Panc1 (cell line): ENCODE measurements around the gene HID1. TPM values are rescaled to one million over a fixed set of nuclear protein-coding genes. Genes with fewer than 3 reads are reported as not detected.
"Not testable (repeated sequence)": the region's sequence is repeated elsewhere in the genome, so short reads cannot be mapped to it uniquely, and the experiment has no call there.

ENCODE experiments used
- ATAC-seq: fragments of 200-7000 bp; cut with Tn5 transposase; 2 replicates; pipeline ENCODE4 v1.9.1; 2020; ENCODE audit warnings: mild to moderate bottlenecking, moderate library complexity
- BruUV-seq: library from RNA; stranded (reverse); fragments of 400-500 nt; replicated peaks from 2 replicates; lab custom pipeline; 2021; lab: Mats Ljungman, UMichigan
- CTCF ChIA-PET: fragments of 300-600 bp; sonication (Branson Sonifier 250); formaldehyde crosslinking; loops from one replicate; lab custom pipeline; 2022; ENCODE audit warnings: antibody characterized with exemption; lab: Charles Lee
- POLR2A ChIA-PET: fragments of 300-600 bp; sonication (Branson Sonifier 250); formaldehyde crosslinking; loops from one replicate; lab custom pipeline; 2022; ENCODE audit warnings: antibody characterized with exemption; lab: Charles Lee
- DNase-seq: peaks from one replicate; pipeline ENCODE4 v3.0.0-alpha.2; 2010; ENCODE audit warnings: low read depth, low spot score
- H3K27ac ChIP-seq: 2 replicates; pipeline ENCODE4 v1.5.1; 2011; ENCODE audit warnings: mild to moderate bottlenecking, low read length, inconsistent platforms
- H3K27me3 ChIP-seq: fragments of 200-500 bp; sonication (Bioruptor generic); 2 replicates; pipeline ENCODE4 v1.6.0; 2014; ENCODE audit warnings: low read length, inconsistent platforms; ENCODE audit not compliant: control insufficient read depth, insufficient read depth
- H3K36me3 ChIP-seq: fragments of 200-500 bp; sonication (Bioruptor generic); 2 replicates; pipeline ENCODE4 v1.5.1; 2014; ENCODE audit warnings: inconsistent platforms, mild to moderate bottlenecking, low read length, moderate library complexity; ENCODE audit not compliant: control insufficient read depth, insufficient read depth
- H3K4me1 ChIP-seq: 2 replicates; pipeline ENCODE4 v1.5.1; 2011; ENCODE audit warnings: inconsistent platforms, mild to moderate bottlenecking, low read length, moderate library complexity; ENCODE audit not compliant: control insufficient read depth, insufficient read depth
- H3K4me3 ChIP-seq, 2 experiments: 2 replicates each; pipeline ENCODE4 v1.5.1; 2011 to 2012; ENCODE audit warnings: low read depth in 2 of 2, low read length in 2 of 2, mild to moderate bottlenecking in 2 of 2, inconsistent platforms in 1 of 2, moderate library complexity in 1 of 2
- H3K9me3 ChIP-seq: fragments of 200-500 bp; sonication (Bioruptor generic); 2 replicates; pipeline ENCODE4 v1.5.1; 2014; ENCODE audit warnings: low read depth, mild to moderate bottlenecking, inconsistent platforms, low read length, moderate library complexity; ENCODE audit not compliant: control insufficient read depth, insufficient read depth
- POLR2AphosphoS5 ChIP-seq: IDR thresholded peaks from 2 replicates; pipeline ENCODE4 v1.6.1; 2012; ENCODE audit warnings: mild to moderate bottlenecking, low read depth, low read length, moderate library complexity
- SIN3A ChIP-seq: IDR thresholded peaks from 2 replicates; pipeline ENCODE4 v1.6.1; 2012; ENCODE audit warnings: low read depth, mild to moderate bottlenecking, low read length, moderate library complexity, borderline replicate concordance; ENCODE audit not compliant: insufficient read depth
- TCF7L2 ChIP-seq: IDR thresholded peaks from 2 replicates; pipeline ENCODE4 v1.6.1; 2011; ENCODE audit warnings: mild to moderate bottlenecking, low read depth, low read length, inconsistent platforms
- in situ Hi-C: cut with HindIII; loops from 2 replicates; pipeline ENCODE4 v1.10.0; 2016; ENCODE audit warnings: low sequenced_read_pairs, low pct_unique_long_range_greater_than_20kb
- intact Hi-C: fragments of 100-400 bp; cut with micrococcal nuclease; formaldehyde crosslinking; loops from one replicate; pipeline ENCODE4 v1.10.0; 2022; ENCODE audit not compliant: unreplicated experiment
- total RNA-seq: library from RNA; stranded (reverse); gene quantifications from one replicate; pipeline ENCODE4 v1.2.1, GENCODE V29; 2021; ENCODE audit not compliant: unreplicated experiment
- TF ChIP-seq, protein P1 (sequence below): fragments of 450-650 bp; IDR thresholded peaks from 2 replicates; pipeline ENCODE4 v1.5.1; 2017; ENCODE audit warnings: mild to moderate bottlenecking
- TF ChIP-seq, protein P2 (sequence below), 2 experiments: IDR thresholded peaks; 2 replicates each; pipeline ENCODE4 v1.6.1; 2011 to 2012; ENCODE audit warnings: low read depth in 2 of 2, control low read depth in 1 of 2, low read length in 1 of 2, mild to moderate bottlenecking in 1 of 2, moderate library complexity in 1 of 2; ENCODE audit not compliant: insufficient read depth in 1 of 2

HID1 gene
- total RNA-seq, 1 experiment from 2014 or later, result 10.9 TPM

DNA sequence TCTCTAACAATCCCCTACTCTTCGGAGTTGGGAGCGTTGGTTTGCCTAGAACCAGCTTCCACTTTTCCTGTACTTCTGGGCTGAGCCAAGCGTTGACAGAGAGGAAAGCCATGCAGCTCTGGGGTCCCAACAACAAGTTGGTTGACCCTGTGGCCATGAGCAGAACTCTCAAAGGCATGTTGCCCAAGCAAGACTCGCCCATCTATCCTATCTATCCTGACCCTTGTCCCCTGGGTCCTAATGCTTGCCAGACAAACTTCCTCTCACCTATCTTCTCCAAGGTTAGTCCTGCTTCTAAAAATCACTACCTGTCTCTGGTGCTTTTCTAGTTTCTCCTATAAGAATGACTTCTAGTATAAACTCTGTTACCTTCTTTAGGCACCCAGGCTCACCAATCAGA lies 63.5 kb downstream of the HID1 start:
- H3K27me3 ChIP-seq, H3K36me3 ChIP-seq, CTCF ChIA-PET, H3K9me3 ChIP-seq, in situ Hi-C loops, H3K4me1 ChIP-seq, POLR2A ChIA-PET, intact Hi-C loops, H3K27ac ChIP-seq, DNase-seq, ATAC-seq, BruUV-seq, H3K4me3 ChIP-seq: not testable (repeated sequence)

DNA sequence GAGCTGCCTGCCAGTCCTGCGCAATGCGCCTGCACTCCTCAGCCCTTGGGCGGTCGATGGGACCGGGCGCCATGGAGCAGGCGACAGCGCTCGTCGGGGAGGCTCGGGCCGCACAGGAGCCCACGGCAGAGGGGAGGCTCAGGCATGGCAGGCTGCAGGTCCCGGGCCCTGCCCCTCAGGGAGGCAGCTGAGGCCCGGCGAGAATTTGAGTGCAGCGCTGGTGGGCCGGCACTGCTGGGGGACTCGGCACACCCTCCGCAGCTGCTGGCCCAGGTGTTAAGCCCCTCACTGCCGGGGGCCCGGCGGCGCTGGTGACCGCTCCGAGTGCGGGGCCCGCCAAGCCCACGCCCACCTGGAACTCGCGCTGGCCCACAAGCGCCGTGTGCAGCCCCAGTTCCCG lies 65.5 kb downstream of the HID1 start:
- no TSS peak for BruUV-seq
- Histone ChIP-seq H3K36me3 (no peaks in the 10 kb centered on the region), H3K4me3 (no peak overlapping the region), H3K27ac (no peak overlapping the region), H3K27me3 (no peaks in the 10 kb centered on the region), H3K9me3 (no peaks in the 10 kb centered on the region), H3K4me1 (no peaks in the 10 kb centered on the region)
- intact Hi-C loops, result no loop called here
- ATAC-seq (no peak), DNase-seq (no peak)
- POLR2A ChIA-PET, result no interaction called here
- TF ChIP-seq, protein P1, sequence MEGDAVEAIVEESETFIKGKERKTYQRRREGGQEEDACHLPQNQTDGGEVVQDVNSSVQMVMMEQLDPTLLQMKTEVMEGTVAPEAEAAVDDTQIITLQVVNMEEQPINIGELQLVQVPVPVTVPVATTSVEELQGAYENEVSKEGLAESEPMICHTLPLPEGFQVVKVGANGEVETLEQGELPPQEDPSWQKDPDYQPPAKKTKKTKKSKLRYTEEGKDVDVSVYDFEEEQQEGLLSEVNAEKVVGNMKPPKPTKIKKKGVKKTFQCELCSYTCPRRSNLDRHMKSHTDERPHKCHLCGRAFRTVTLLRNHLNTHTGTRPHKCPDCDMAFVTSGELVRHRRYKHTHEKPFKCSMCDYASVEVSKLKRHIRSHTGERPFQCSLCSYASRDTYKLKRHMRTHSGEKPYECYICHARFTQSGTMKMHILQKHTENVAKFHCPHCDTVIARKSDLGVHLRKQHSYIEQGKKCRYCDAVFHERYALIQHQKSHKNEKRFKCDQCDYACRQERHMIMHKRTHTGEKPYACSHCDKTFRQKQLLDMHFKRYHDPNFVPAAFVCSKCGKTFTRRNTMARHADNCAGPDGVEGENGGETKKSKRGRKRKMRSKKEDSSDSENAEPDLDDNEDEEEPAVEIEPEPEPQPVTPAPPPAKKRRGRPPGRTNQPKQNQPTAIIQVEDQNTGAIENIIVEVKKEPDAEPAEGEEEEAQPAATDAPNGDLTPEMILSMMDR, result no peak
- TF ChIP-seq POLR2AphosphoS5, result no peak
- no peak for TF ChIP-seq TCF7L2
- TF ChIP-seq, protein P2, sequence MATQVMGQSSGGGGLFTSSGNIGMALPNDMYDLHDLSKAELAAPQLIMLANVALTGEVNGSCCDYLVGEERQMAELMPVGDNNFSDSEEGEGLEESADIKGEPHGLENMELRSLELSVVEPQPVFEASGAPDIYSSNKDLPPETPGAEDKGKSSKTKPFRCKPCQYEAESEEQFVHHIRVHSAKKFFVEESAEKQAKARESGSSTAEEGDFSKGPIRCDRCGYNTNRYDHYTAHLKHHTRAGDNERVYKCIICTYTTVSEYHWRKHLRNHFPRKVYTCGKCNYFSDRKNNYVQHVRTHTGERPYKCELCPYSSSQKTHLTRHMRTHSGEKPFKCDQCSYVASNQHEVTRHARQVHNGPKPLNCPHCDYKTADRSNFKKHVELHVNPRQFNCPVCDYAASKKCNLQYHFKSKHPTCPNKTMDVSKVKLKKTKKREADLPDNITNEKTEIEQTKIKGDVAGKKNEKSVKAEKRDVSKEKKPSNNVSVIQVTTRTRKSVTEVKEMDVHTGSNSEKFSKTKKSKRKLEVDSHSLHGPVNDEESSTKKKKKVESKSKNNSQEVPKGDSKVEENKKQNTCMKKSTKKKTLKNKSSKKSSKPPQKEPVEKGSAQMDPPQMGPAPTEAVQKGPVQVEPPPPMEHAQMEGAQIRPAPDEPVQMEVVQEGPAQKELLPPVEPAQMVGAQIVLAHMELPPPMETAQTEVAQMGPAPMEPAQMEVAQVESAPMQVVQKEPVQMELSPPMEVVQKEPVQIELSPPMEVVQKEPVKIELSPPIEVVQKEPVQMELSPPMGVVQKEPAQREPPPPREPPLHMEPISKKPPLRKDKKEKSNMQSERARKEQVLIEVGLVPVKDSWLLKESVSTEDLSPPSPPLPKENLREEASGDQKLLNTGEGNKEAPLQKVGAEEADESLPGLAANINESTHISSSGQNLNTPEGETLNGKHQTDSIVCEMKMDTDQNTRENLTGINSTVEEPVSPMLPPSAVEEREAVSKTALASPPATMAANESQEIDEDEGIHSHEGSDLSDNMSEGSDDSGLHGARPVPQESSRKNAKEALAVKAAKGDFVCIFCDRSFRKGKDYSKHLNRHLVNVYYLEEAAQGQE (IDR thresholded peaks at IDR 0.05; ENCODE audit: insufficient read depth in 1 of 2, low read depth in 2 of 2, low read length in 1 of 2), result no peak
- no peak for TF ChIP-seq SIN3A
- in situ Hi-C loops, result no loop called here
- CTCF ChIA-PET, result interaction anchor here (1.1 kb wide), 1 partner anchor 12 kb away, joined by 5 read pairs; no protein-coding TSS in a partner anchor

DNA sequence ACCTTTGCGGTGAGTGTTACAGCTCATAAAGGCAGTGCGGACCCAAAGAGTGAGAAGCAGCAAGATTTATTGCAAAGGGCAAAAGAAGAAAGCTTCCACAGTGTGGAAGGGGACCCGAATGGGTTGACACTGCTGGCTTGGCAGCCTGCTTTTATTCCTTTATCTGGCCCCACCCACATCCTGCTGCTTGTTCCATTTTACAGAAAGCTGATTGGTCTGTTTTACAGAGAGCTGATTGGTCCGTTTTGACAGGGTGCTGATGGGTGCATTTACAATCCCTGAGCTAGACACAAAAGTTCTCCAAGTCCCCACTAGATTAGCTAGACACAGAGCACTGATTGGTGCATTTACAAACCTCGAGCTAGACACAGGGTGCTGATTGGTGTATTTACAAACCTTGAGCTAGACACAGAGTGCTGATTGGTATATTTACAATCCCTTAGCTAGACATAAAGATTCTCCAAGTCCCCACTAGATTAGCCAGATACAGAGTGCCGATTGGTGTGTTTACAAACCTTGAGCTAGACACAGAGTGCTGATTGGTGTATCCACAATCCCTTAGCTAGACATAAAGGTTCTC lies 66.3 kb downstream of the HID1 start:
- DNase-seq, H3K36me3 ChIP-seq, in situ Hi-C loops, H3K4me3 ChIP-seq, intact Hi-C loops, H3K27me3 ChIP-seq, H3K9me3 ChIP-seq, H3K27ac ChIP-seq, ATAC-seq, H3K4me1 ChIP-seq, BruUV-seq: not testable (repeated sequence)
- ChIA-PET CTCF (interaction anchor here (0.6 to 1.1 kb wide), 3 partner anchors 12 to 146 kb away, joined by 4 to 6 read pairs (median 5); no protein-coding TSS in a partner anchor), POLR2A (interaction anchor here (1.0 kb wide), 1 partner anchor 56 kb away, joined by 3 read pairs; no protein-coding TSS in a partner anchor)
